ENCODE measurements around the gene EPG5. TPM values are rescaled to one million over a fixed set of nuclear protein-coding genes. Genes with fewer than 3 reads are reported as not detected.
A peak's percentile ranks its signal among the peaks of the same experiment; 100 is the strongest.

The EPG5 gene, protein sequence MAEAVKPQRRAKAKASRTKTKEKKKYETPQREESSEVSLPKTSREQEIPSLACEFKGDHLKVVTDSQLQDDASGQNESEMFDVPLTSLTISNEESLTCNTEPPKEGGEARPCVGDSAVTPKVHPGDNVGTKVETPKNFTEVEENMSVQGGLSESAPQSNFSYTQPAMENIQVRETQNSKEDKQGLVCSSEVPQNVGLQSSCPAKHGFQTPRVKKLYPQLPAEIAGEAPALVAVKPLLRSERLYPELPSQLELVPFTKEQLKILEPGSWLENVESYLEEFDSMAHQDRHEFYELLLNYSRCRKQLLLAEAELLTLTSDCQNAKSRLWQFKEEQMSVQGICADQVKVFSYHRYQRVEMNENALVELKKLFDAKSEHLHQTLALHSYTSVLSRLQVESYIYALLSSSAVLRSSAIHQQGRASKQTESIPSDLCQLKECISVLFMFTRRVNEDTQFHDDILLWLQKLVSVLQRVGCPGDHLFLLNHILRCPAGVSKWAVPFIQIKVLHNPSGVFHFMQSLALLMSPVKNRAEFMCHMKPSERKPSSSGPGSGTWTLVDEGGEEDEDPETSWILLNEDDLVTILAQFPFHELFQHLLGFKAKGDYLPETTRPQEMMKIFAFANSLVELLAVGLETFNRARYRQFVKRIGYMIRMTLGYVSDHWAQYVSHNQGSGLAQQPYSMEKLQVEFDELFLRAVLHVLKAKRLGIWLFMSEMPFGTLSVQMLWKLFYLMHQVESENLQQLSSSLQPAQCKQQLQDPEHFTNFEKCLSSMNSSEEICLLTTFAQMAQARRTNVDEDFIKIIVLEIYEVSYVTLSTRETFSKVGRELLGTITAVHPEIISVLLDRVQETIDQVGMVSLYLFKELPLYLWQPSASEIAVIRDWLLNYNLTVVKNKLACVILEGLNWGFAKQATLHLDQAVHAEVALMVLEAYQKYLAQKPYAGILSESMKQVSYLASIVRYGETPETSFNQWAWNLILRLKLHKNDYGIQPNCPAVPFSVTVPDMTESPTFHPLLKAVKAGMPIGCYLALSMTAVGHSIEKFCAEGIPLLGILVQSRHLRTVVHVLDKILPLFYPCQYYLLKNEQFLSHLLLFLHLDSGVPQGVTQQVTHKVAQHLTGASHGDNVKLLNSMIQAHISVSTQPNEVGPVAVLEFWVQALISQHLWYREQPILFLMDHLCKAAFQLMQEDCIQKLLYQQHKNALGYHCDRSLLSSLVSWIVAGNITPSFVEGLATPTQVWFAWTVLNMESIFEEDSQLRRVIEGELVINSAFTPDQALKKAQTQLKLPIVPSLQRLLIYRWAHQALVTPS (N-terminal part only)
- total RNA-seq (10 to 100 TPM; 24.9 to 28.9 TPM), polyA plus RNA-seq (ENCODE audit: insufficient read length in 2 of 2) (10 to 100 TPM; 14.1 to 20.0 TPM)
- long read RNA-seq, donor 1, result 0 reads
- long read RNA-seq, donor 2, result 0 reads
- long read RNA-seq, donor 3, result 0 reads
- long read RNA-seq, donor 4, partial matches to known transcripts, result 0 of 1 reads
- long read RNA-seq, donor 4, other reads (novel, unspliced or antisense), result 0 of 1 reads

DNA sequence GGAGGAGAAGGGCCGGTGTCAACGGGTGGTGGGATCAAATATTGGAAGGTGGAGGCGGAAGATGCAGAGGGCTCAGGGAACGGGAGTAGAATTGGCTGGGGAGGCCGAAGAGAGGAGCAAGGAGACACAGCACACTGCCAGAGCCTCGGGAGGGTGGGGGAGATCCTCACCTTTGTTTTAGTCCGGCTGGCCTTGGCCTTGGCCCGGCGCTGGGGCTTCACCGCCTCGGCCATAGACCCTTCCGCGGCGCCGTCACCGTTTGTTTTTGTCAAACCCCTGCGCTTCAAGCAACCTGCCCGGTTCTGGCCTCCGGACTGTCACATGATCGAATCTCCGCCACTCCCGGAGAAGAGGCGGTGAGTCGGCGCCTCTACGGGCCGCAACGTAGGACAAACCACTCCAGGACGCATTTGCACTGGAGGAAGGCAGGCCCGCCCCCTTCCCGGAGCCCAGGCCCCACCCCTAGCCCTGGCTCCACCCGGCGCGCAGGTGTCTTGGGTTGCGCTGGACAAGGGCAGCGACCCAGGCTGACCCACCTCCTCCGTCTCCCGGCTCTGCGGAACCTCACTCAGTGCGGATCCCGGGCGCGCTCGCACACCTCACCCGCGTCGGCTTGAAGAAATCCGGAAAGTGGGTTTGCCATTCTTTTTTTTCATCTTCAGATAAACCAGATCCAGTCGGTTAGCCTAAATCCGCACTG is at the start of gene EPG5:
Gene EPG5 (minus strand): TSS at position 323 of the 700 bp plus-strand sequence. CDS start 90 bp downstream, at position 233.
- Histone ChIP-seq H3K4me3 (ENCODE audit: low read depth, low read length) (peak within 1 kb of the TSS; percentile 95), H3K9me3 (ENCODE audit: control insufficient read depth, insufficient read depth, low read length) (no peaks in the 10 kb centered on the region), H3K36me3 (ENCODE audit: control insufficient read depth, insufficient read depth, low read length) (peaks cover 4% of the 10 kb centered on the region), H3K27ac (ENCODE audit: low read depth, low read length) (peak within 1 kb of the TSS; percentile 73), H3K27me3 (ENCODE audit: control insufficient read depth, insufficient read depth, low read length) (no peaks in the 10 kb centered on the region), H3K4me1 (ENCODE audit: control insufficient read depth, insufficient read depth, low read length) (peaks cover 11% of the 10 kb centered on the region)
- 0% methylated on average over 49 of the region's 50 CpGs for WGBS (ENCODE audit: insufficient coverage)
- peak; percentile 85 to 99 (median 94) for DNase-seq (ENCODE audit: low read depth in 4 of 6, low spot score in 6 of 6)

DNA sequence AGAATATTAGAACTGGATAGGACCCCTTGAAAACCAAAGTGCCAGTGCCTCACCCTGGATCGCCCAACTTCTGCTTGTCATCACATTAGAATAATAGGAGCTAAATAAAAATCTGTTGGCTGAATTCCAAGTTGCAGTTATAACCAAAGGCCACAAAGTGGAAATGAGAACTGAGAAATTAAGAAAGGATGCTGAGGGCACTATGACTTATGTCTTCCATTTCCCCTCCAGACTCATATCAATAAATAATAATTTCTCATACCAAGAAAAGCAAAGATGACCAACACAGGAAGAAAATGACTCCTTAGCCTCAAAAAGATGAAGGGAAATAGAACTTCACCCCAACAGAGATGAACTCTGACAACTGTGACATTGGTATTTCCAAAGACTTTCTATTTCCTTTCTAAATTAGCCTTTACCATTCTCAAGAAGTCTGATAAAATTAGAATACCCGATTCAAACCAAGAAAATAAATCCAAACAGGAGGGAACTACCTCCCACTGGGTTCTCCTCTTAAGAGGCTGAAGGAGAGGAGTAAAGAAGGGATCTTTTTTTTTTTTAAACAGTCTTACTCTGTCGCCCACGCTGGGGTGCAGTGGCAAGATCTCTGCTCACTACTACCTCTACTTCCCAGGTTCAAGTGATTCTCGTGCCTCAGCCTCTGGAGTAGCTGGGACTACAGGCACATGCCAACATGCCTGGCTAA is 46.5 kb upstream of the EPG5 start:
- Histone ChIP-seq H3K27me3 (ENCODE audit: control insufficient read depth, insufficient read depth, low read length) (no peaks in the 10 kb centered on the region), H3K9me3 (ENCODE audit: control insufficient read depth, insufficient read depth, low read length) (no peaks in the 10 kb centered on the region), H3K27ac (ENCODE audit: low read depth, low read length) (no peak overlapping the region), H3K36me3 (ENCODE audit: control insufficient read depth, insufficient read depth, low read length) (no peaks in the 10 kb centered on the region), H3K4me1 (ENCODE audit: control insufficient read depth, insufficient read depth, low read length) (no peaks in the 10 kb centered on the region), H3K4me3 (ENCODE audit: low read depth, low read length) (no peak overlapping the region)
- DNase-seq (ENCODE audit: low read depth in 4 of 6, low spot score in 6 of 6), result no peak
- 91% methylated on average over 3 of the region's 5 CpGs for WGBS (ENCODE audit: insufficient coverage)

DNA sequence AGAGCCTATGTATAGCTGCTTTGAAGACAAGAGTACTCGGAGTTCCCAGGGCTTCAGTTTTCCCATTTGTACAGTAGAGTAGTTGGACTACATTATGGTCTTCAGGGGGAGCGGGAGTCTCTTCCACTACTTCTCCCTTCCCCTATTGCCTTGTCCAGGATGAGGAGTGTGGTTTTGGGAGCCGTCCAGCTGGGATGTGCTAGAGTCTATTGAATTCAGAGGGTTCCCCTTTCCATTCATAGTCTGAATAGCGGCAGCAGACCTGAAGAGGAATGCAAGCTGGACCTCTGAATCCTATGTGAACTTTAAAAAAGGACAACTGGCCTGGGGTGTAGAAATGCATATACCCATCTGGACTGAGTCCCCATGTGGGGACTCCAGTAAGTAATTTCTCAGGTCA is 43.5 kb upstream of the EPG5 start:
- no peaks in the 10 kb centered on the region for H3K9me3 ChIP-seq (ENCODE audit: control insufficient read depth, insufficient read depth, low read length)
- no peak overlapping the region for H3K4me3 ChIP-seq (ENCODE audit: low read depth, low read length)
- DNase-seq (ENCODE audit: low read depth in 4 of 6, low spot score in 6 of 6), result no peak
- H3K27me3 ChIP-seq (ENCODE audit: control insufficient read depth, insufficient read depth, low read length), result no peaks in the 10 kb centered on the region
- 100% methylated on average over 2 of the region's 4 CpGs for WGBS (ENCODE audit: insufficient coverage)
- H3K4me1 ChIP-seq (ENCODE audit: control insufficient read depth, insufficient read depth, low read length), result no peaks in the 10 kb centered on the region
- no peak overlapping the region for H3K27ac ChIP-seq (ENCODE audit: low read depth, low read length)
- no peaks in the 10 kb centered on the region for H3K36me3 ChIP-seq (ENCODE audit: control insufficient read depth, insufficient read depth, low read length)

DNA sequence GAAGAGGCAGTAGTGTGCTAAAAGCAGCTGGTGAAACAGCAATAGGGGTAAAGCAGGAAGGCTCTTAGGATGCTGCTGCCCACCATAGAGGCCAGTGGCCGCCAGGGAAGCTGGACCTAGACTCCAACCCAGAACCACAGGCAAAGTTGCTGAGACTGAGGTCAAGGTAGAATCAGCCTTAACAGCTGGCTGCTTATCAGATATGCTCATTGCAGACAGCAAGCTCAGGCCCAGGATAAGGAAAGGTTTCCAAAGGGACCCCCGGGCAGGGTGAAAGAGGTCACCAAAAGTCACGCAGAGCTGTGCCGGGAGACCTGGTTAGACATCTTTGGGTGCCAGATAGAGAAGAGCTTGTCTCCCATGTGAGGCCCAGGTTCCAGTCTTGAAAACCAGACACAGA is 42.9 kb upstream of the EPG5 start:
- 100% methylated on average over 4 of the region's 4 CpGs for whole genome bisulfite sequencing (ENCODE audit: insufficient coverage)
- DNase-seq (ENCODE audit: low read depth in 4 of 6, low spot score in 6 of 6), result no peak
- H3K27me3 ChIP-seq (ENCODE audit: control insufficient read depth, insufficient read depth, low read length), result no peaks in the 10 kb centered on the region
- H3K4me3 ChIP-seq (ENCODE audit: low read depth, low read length), result no peak overlapping the region
- H3K4me1 ChIP-seq (ENCODE audit: control insufficient read depth, insufficient read depth, low read length), result no peaks in the 10 kb centered on the region
- no peaks in the 10 kb centered on the region for H3K36me3 ChIP-seq (ENCODE audit: control insufficient read depth, insufficient read depth, low read length)
- H3K9me3 ChIP-seq (ENCODE audit: control insufficient read depth, insufficient read depth, low read length), result no peaks in the 10 kb centered on the region
- no peak overlapping the region for H3K27ac ChIP-seq (ENCODE audit: low read depth, low read length)

DNA sequence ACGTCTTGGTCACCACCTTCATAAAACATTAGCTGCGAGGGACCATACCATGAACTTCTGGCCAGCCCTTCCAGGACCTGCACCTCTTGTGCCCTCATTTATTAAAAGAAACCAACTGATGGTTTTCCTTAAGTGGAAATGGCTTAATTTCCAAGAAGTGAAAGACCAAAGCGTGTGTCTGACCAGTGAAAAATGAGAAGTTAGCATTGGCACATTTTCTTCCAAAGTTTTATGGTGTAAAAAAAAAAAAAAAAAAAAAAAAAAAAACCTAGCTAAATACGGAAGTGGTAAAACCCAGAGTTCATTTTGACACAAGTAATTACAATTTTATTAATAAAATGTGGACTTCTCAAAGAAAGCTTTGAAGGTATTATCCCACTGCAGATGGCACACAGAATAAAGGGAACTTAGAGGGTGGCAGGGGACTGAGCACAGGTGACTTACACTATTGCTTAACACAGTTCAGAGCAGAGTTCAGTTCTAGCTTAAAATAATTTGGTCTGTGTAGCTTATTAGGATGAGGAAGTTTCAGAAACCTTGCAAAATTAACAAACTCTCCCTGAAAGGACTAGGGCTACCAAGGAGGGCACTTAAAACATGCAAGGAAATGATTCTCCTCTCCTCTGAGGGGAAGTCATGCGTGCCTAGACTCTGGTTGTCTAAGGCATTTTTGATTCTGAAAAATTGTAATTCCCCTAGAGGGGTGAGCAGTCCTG is 42.2 kb upstream of the EPG5 start:
- DNase-seq (ENCODE audit: low read depth in 4 of 6, low spot score in 6 of 6), result no peak
- Histone ChIP-seq H3K9me3 (ENCODE audit: control insufficient read depth, insufficient read depth, low read length) (no peaks in the 10 kb centered on the region), H3K36me3 (ENCODE audit: control insufficient read depth, insufficient read depth, low read length) (no peaks in the 10 kb centered on the region), H3K4me3 (ENCODE audit: low read depth, low read length) (no peak overlapping the region), H3K27ac (ENCODE audit: low read depth, low read length) (no peak overlapping the region), H3K4me1 (ENCODE audit: control insufficient read depth, insufficient read depth, low read length) (no peaks in the 10 kb centered on the region), H3K27me3 (ENCODE audit: control insufficient read depth, insufficient read depth, low read length) (no peaks in the 10 kb centered on the region)
- WGBS (ENCODE audit: insufficient coverage), result no CpG with 5 or more reads among the region's 5 CpGs

DNA sequence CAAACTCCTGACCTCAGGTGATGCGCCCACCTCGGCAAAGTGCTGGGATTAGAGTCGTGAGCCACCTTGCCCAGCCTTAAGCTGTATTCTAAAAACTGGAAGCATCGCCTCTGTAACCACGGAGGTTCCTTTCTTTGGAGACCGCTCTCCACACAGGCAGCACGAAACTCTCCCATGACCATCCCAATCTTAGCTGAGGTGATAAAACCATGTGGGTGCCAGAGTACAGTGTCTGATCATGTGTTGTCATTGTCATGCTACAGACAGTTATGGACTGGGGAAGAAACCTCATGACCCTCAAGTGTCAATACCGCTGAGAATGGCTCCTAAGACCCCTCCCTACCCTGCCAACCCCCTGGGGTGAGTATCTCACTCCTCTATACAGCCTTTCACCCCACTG is 41.4 kb upstream of the EPG5 start:
- H3K9me3 ChIP-seq (ENCODE audit: control insufficient read depth, insufficient read depth, low read length), result no peaks in the 10 kb centered on the region
- no peak overlapping the region for H3K27ac ChIP-seq (ENCODE audit: low read depth, low read length)
- no peak overlapping the region for H3K4me3 ChIP-seq (ENCODE audit: low read depth, low read length)
- no peaks in the 10 kb centered on the region for H3K36me3 ChIP-seq (ENCODE audit: control insufficient read depth, insufficient read depth, low read length)
- no peaks in the 10 kb centered on the region for H3K27me3 ChIP-seq (ENCODE audit: control insufficient read depth, insufficient read depth, low read length)
- DNase-seq (ENCODE audit: low read depth in 4 of 6, low spot score in 6 of 6), result no peak
- WGBS (ENCODE audit: insufficient coverage), result 94% methylated on average over 8 of the region's 8 CpGs
- H3K4me1 ChIP-seq (ENCODE audit: control insufficient read depth, insufficient read depth, low read length), result no peaks in the 10 kb centered on the region

DNA sequence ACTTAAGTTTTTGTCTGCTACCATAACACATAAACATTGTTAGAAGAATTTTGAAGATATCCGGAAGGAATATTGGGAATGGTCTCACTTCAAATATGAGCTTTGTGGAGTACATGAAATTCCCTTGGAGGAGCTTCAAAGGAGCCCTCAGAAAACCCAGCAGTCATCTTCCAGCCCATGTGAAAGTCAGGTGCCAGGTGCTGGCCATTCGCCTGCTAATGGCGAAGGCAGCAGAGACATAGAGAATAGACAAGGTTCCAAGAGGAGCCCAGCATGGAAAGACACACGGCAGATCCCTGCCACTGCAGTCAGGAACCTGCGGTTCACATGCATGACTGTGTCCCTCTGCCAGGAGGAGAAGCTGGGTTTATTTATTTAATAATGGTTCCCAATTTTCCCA is 40.0 kb upstream of the EPG5 start:
- Histone ChIP-seq H3K9me3 (ENCODE audit: control insufficient read depth, insufficient read depth, low read length) (no peaks in the 10 kb centered on the region), H3K27ac (ENCODE audit: low read depth, low read length) (no peak overlapping the region), H3K36me3 (ENCODE audit: control insufficient read depth, insufficient read depth, low read length) (no peaks in the 10 kb centered on the region), H3K4me1 (ENCODE audit: control insufficient read depth, insufficient read depth, low read length) (no peaks in the 10 kb centered on the region), H3K27me3 (ENCODE audit: control insufficient read depth, insufficient read depth, low read length) (no peaks in the 10 kb centered on the region), H3K4me3 (ENCODE audit: low read depth, low read length) (no peak overlapping the region)
- WGBS (ENCODE audit: insufficient coverage), result 95% methylated on average over 4 of the region's 5 CpGs
- DNase-seq (ENCODE audit: low read depth in 4 of 6, low spot score in 6 of 6), result no peak

DNA sequence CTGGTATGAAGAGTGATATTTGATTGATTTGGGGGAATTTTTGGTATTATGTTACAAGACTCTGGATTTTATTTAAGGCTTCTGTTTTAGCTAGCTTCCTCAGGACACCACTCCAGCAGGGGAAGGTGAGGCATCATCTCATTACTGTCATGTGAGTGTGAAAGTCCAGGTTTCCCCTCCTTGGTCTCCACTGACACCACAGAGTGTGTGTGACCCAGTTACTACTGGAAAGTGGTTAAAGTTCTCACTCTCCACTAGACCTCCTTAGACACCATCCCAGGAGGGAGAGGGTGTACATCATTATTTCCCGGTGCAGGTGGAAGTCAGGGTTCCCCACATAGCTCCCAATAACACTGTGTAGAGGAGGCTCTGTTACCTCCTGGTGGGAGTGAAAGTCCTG is 35.8 kb upstream of the EPG5 start:
- WGBS (ENCODE audit: insufficient coverage), result no CpG with 5 or more reads among the region's 1 CpG
- Histone ChIP-seq H3K27me3 (ENCODE audit: control insufficient read depth, insufficient read depth, low read length) (no peaks in the 10 kb centered on the region), H3K4me1 (ENCODE audit: control insufficient read depth, insufficient read depth, low read length) (no peaks in the 10 kb centered on the region), H3K27ac (ENCODE audit: low read depth, low read length) (no peak overlapping the region), H3K9me3 (ENCODE audit: control insufficient read depth, insufficient read depth, low read length) (no peaks in the 10 kb centered on the region), H3K4me3 (ENCODE audit: low read depth, low read length) (no peak overlapping the region), H3K36me3 (ENCODE audit: control insufficient read depth, insufficient read depth, low read length) (no peaks in the 10 kb centered on the region)
- no peak for DNase-seq (ENCODE audit: low read depth in 4 of 6, low spot score in 6 of 6)
